Mammary epithelial cell (primary cell): ENCODE results near the gene PALD1.

Source experiments
- EZH2 ChIP-seq: IDR thresholded peaks from 2 replicates; pipeline ENCODE4 v1.6.1; 2012; ENCODE audit warnings: low read length, inconsistent platforms, borderline replicate concordance
- TF ChIP-seq, protein P1 (sequence below), 2 donors: IDR thresholded peaks in 1 of 2; conservative IDR thresholded peaks in 1 of 2; 2 replicates each; pipeline ENCODE4 v1.5.1; 2011 to 2012; ENCODE audit warnings: inconsistent platforms in 2 of 2, low read length in 2 of 2, mild to moderate bottlenecking in 2 of 2, control low read depth in 1 of 2, low read depth in 1 of 2; ENCODE audit not compliant: insufficient read depth in 1 of 2; ENCODE audit errors: extremely low read depth in 1 of 2

DNA sequence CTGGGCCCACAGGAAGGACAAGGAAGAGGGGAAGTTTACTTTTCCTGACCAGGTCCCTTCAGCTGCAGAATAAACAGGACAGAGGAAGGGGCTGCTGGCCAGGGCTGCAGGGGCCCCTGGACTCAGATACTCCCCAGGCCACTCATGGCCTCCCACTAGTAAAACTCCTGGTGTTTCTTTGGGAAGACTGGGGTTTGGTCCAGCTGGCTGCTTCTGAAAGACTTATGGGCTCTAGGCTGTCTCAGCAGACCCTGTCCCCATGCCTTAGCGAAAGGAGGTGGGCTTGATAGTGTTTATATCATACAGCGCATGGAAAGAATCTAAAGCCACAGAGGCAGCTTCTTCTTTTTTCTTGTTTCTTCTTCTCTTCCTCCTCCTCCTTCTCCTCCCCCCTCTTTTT, 56.4 kb downstream of the PALD1 start:
- TF ChIP-seq, protein P1, sequence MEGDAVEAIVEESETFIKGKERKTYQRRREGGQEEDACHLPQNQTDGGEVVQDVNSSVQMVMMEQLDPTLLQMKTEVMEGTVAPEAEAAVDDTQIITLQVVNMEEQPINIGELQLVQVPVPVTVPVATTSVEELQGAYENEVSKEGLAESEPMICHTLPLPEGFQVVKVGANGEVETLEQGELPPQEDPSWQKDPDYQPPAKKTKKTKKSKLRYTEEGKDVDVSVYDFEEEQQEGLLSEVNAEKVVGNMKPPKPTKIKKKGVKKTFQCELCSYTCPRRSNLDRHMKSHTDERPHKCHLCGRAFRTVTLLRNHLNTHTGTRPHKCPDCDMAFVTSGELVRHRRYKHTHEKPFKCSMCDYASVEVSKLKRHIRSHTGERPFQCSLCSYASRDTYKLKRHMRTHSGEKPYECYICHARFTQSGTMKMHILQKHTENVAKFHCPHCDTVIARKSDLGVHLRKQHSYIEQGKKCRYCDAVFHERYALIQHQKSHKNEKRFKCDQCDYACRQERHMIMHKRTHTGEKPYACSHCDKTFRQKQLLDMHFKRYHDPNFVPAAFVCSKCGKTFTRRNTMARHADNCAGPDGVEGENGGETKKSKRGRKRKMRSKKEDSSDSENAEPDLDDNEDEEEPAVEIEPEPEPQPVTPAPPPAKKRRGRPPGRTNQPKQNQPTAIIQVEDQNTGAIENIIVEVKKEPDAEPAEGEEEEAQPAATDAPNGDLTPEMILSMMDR (conservative IDR thresholded peaks at IDR 0.05 in 1 of 2, IDR thresholded peaks at IDR 0.05 in 1 of 2; ENCODE audit: extremely low read depth in 1 of 2, insufficient read depth in 1 of 2, low read depth in 1 of 2, low read length in 2 of 2) = no peak
- no peak for TF ChIP-seq EZH2
